Stomach (tissue), 9 donors: Measurements from ENCODE around the gene SLAMF1. TPM values are rescaled to one million over a fixed set of nuclear protein-coding genes. Genes with fewer than 3 reads are reported as not detected.
A peak's percentile ranks its signal among the peaks of the same experiment; 100 is the strongest.

Source experiments
- DNase-seq, 2 donors: peaks; one replicate each; pipeline versions ENCODE4 v3.0.0 to v3.0.0-alpha.2; 2013 to 2019
- H3K27ac ChIP-seq, 5 donors: fragments of 200-600 bp in 4 of 5; sonication (generic) in 4 of 5; one replicate each; pipeline ENCODE4 v1.5.1; 2013 to 2019; ENCODE audit warnings: mild to moderate bottlenecking in 1 of 5, moderate library complexity in 1 of 5
- H3K27me3 ChIP-seq, 3 donors: fragments of 200-600 bp; sonication (generic); one replicate each; pipeline ENCODE4 v1.5.1; 2017 to 2019; ENCODE audit warnings: mixed run types in 1 of 3
- H3K36me3 ChIP-seq, 4 donors: fragments of 200-600 bp; sonication (generic); 1 replicate in 3 of 4; 2 replicates in 1 of 4; pipeline ENCODE4 v1.5.1; 2016 to 2019
- H3K4me1 ChIP-seq, 4 donors: fragments of 200-600 bp; sonication (generic); one replicate each; pipeline ENCODE4 v1.5.1; 2016 to 2019
- H3K4me3 ChIP-seq, 4 donors: fragments of 200-600 bp; sonication (generic) in 3 of 4; one replicate each; pipeline ENCODE4 v1.5.1; 2016 to 2019; ENCODE audit warnings: mild to moderate bottlenecking in 1 of 4
- H3K9me3 ChIP-seq, 4 donors: fragments of 200-600 bp; sonication (generic); one replicate each; pipeline ENCODE4 v1.5.1; 2016 to 2019
- EP300 ChIP-seq: sonication (generic); formaldehyde crosslinking; IDR thresholded peaks from one replicate; pipeline ENCODE4 v1.6.1; 2017; ENCODE audit warnings: antibody characterized with exemption
- POLR2A ChIP-seq, 4 donors: fragments of 450-650 bp; IDR thresholded peaks; one replicate each; pipeline ENCODE4 v1.6.1; 2016; ENCODE audit warnings: antibody characterized with exemption in 4 of 4, control low read depth in 2 of 4, mild to moderate bottlenecking in 1 of 4, moderate library complexity in 1 of 4
- POLR2AphosphoS5 ChIP-seq, 3 donors: sonication (generic); formaldehyde crosslinking; IDR thresholded peaks; one replicate each; pipeline ENCODE4 v1.6.1; 2016; ENCODE audit warnings: antibody characterized with exemption in 3 of 3
- WGBS, 5 donors: extraction: QIAGEN DNeasy Blood & Tissue Kit in 3 of 5; methylation state at CpG; one replicate each; pipeline versions ENCODE4 v1.1.5 to v1.1.7; 2013 to 2018; 5-methylcytosine and 5-hydroxymethylcytosine counted together
- intact Hi-C: fragments of 100-400 bp; cut with DNase I; formaldehyde crosslinking; loops from one replicate; pipeline ENCODE4 v1.15.1; 2023; ENCODE audit warnings: low total_unique reads
- polyA plus RNA-seq, 3 donors: library from polyadenylated mRNA; stranded (reverse); fragments of 200-250 nt; gene quantifications; one replicate each; pipeline ENCODE4 v1.2.3, GENCODE V29; 2013
- total RNA-seq, 5 donors: library from RNA; depleted of rRNA; stranded (reverse); fragments of >200 nt; gene quantifications; one replicate each; pipeline versions ENCODE4 v1.1.0 to v1.2.3, GENCODE V29; 2014 to 2016
- TF ChIP-seq, protein P1 (sequence below), 7 experiments: fragments of 450-650 bp in 4 of 7; fragments of 200-600 bp in 3 of 7; sonication (generic) in 3 of 7; IDR thresholded peaks; one replicate each; pipeline ENCODE4 v1.5.1; 2016 to 2019; ENCODE audit warnings: antibody characterized with exemption in 7 of 7, control low read depth in 2 of 7, mild to moderate bottlenecking in 1 of 7
- donor health status: healthy with polysubstance abuse.
- donor health status: Bipolar disorder and iron deficiency.
- donor health status: healthy.

Gene SLAMF1
- total and polyA plus RNA-seq, 8 donors, result 0.12 to 4.1 (median 0.92) TPM; not detected in 3

DNA sequence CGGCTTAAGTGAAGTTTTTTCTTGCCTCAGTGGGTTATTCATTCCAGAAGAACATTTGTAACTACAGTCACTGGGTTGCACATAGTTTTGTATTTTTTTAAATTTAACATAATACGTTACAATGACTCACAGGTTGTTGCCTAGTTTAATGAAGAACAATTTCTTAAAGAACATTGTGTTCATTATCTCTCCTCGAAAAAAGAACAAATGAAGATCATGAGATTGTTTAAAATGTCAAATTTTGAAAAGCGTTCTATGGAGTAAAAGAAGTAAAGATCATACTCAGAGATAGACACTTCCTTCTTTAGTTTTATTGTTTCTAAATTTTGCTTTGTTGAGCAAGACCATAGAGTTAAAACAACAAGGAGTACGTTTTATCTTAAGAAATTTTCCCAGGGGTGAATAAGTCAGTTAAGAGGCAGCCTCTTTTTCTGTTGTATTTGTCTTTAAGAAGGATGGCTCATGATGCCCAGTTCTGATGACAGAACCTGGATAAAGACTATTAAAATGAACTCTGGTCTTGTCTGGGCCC lies 10.5 kb upstream of the SLAMF1 start:
- TF ChIP-seq EP300 (no peak), POLR2A (IDR thresholded peaks at IDR 0.05) (no peak), POLR2AphosphoS5 (IDR thresholded peaks at IDR 0.05) (no peak)
- TF ChIP-seq, protein P1, sequence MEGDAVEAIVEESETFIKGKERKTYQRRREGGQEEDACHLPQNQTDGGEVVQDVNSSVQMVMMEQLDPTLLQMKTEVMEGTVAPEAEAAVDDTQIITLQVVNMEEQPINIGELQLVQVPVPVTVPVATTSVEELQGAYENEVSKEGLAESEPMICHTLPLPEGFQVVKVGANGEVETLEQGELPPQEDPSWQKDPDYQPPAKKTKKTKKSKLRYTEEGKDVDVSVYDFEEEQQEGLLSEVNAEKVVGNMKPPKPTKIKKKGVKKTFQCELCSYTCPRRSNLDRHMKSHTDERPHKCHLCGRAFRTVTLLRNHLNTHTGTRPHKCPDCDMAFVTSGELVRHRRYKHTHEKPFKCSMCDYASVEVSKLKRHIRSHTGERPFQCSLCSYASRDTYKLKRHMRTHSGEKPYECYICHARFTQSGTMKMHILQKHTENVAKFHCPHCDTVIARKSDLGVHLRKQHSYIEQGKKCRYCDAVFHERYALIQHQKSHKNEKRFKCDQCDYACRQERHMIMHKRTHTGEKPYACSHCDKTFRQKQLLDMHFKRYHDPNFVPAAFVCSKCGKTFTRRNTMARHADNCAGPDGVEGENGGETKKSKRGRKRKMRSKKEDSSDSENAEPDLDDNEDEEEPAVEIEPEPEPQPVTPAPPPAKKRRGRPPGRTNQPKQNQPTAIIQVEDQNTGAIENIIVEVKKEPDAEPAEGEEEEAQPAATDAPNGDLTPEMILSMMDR (IDR thresholded peaks at IDR 0.05), result no peak

DNA sequence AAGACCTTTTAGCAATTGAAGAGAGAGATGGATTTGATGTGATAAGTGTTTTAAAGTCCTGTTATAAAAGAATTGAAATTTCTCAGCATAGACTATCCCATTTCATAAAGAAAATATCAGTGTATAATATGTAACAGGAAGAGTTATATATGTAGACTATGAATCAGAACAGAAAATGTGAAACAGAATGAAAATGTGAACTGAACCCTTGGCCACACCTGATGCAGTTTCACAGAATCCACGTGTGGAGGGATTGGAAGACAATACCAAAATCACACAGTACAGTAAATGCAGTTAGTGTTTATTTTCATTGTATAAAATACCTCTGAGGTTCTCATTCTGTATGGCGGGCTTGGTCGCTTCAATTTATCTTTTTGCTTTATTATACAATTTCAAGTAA lies 9.9 kb upstream of the SLAMF1 start:
- Histone ChIP-seq H3K27me3 (no peaks in the 10 kb centered on the region), H3K36me3 (no peaks in the 10 kb centered on the region), H3K27ac (peak overlapping the region in 1 of 5 donors; percentile 38), H3K4me1 (peaks cover 0 to 15% (median 2%) of the 10 kb centered on the region in 4 donors), H3K9me3 (peaks cover 0 to 2% (median 0%) of the 10 kb centered on the region in 4 donors), H3K4me3 (no peak overlapping the region)
- WGBS, 5 donors, result 64 to 83% (median 78%) methylated on average over 3 of the region's 3 CpGs
- no peak for DNase-seq
- TF ChIP-seq EP300 (no peak), POLR2A (IDR thresholded peaks at IDR 0.05) (no peak), POLR2AphosphoS5 (IDR thresholded peaks at IDR 0.05) (no peak)
- TF ChIP-seq, protein P1 (IDR thresholded peaks at IDR 0.05), result no peak
- intact Hi-C loops, result no loop called here

More for the DNA sequence above, 10.5 kb upstream of the SLAMF1 start:
- Histone ChIP-seq H3K36me3 (no peaks in the 10 kb centered on the region), H3K4me3 (no peak overlapping the region), H3K9me3 (peaks cover 0 to 2% (median 0%) of the 10 kb centered on the region in 4 donors), H3K4me1 (peaks cover 0 to 15% (median 0%) of the 10 kb centered on the region in 4 donors), H3K27ac (peak overlapping the region in 2 of 5 donors; percentile 5 to 38), H3K27me3 (no peaks in the 10 kb centered on the region)
- DNase-seq, result no peak
- 55 to 69% (median 68%) methylated on average over 5 of the region's 5 CpGs for WGBS, 5 donors
- intact Hi-C loops, result no loop called here

DNA sequence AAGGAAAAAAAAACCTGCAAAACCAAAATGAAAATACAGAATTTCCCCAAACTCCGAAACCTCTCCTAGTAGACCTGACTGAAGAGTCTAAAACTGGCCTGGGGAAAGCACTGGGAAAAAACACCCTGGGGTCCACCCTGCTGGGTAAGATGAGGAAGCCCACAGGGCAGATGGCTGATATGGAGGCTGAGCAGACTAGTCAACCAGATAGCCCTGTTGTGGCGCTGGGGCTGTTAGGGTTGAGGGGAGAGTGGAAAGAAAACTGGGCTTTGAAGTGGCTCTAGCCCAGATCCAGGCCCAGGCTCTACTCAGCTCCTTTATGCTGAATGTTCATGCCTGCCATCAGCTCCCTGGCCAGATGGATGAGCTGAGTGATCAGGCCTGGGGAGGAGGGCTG lies 6.8 kb upstream of the SLAMF1 start:
- peaks cover 0 to 13% (median 3%) of the 10 kb centered on the region in 4 donors for H3K4me1 ChIP-seq
- H3K36me3 ChIP-seq, result no peaks in the 10 kb centered on the region
- WGBS, 5 donors, result 79 to 97% (median 94%) methylated on average over 2 of the region's 2 CpGs
- H3K27me3 ChIP-seq, result no peaks in the 10 kb centered on the region
- no peaks in the 10 kb centered on the region for H3K9me3 ChIP-seq
- no peak overlapping the region for H3K4me3 ChIP-seq
- intact Hi-C loops, result no loop called here
- no peak overlapping the region for H3K27ac ChIP-seq
- no peak for DNase-seq
- TF ChIP-seq POLR2A (IDR thresholded peaks at IDR 0.05) (no peak), EP300 (no peak), POLR2AphosphoS5 (IDR thresholded peaks at IDR 0.05) (no peak)
- TF ChIP-seq, protein P1 (IDR thresholded peaks at IDR 0.05), result no peak

DNA sequence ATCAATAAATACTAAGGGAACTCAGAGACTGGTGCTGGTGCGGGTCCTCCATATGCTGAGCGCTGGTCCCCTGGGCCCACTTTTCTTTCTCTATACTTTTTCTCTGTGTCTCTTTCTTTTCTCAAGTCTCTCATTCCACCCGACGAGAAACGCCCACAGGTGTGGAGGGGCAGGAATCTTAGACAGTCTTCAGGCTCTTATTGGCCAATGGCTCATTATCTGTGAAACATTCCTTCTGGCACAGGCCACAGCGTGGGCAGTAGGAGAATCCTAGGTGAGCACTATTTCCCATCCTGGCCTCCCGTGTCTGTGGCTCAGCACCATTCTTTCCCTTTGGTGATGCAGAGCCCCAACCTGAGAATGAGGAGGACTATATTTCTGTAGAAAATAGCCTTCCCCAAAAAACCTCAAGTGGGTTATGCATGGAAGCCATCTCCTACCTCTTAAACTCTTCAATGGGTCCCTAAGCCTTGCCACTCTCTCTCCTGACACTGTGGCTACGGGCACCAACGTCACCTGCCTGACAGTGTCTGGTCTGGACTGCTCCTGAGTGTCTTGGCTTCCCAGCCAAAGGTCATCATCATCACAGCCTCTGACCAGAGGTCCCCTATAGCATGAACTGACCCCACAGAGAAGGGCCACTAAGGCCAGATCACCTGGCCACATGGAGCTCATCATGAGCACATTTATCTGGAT lies 6.2 kb upstream of the SLAMF1 start:
- no peak for DNase-seq

More for the DNA sequence above, 6.2 kb upstream of the SLAMF1 start:
- WGBS, 5 donors, result 82 to 91% (median 85%) methylated on average over 9 of the region's 9 CpGs
- Histone ChIP-seq H3K4me3 (no peak overlapping the region), H3K36me3 (no peaks in the 10 kb centered on the region), H3K4me1 (peaks cover 0 to 7% (median 3%) of the 10 kb centered on the region in 4 donors), H3K27ac (peak overlapping the region in 1 of 5 donors; percentile 4), H3K9me3 (no peaks in the 10 kb centered on the region), H3K27me3 (no peaks in the 10 kb centered on the region)
- TF ChIP-seq EP300 (no peak), POLR2A (IDR thresholded peaks at IDR 0.05) (no peak), POLR2AphosphoS5 (IDR thresholded peaks at IDR 0.05) (no peak)
- TF ChIP-seq, protein P1 (IDR thresholded peaks at IDR 0.05), result no peak
- intact Hi-C loops, result no loop called here
